MCF 10A (cell line): Measurements from ENCODE around the gene XCL1. TPM values are rescaled to one million over a fixed set of nuclear protein-coding genes. Genes with fewer than 3 reads are reported as not detected.
A peak's percentile ranks its signal among the peaks of the same experiment; 100 is the strongest.
"Not testable (repeated sequence)": the region's sequence is repeated elsewhere in the genome, so short reads cannot be mapped to it uniquely, and the experiment has no call there.

Source experiments
- BruUV-seq: library from RNA; stranded (reverse); fragments of 400-500 nt; replicated peaks from 2 replicates; lab custom pipeline; 2021; lab: Mats Ljungman, UMichigan
- CTCF ChIA-PET: fragments of 300-600 bp; sonication (Branson Sonifier 250); formaldehyde crosslinking; extraction: SDS; loops from one replicate; lab custom pipeline; 2021; ENCODE audit warnings: antibody characterized with exemption, inconsistent platforms; lab: Yijun Ruan, JAX
- POLR2A ChIA-PET: fragments of 300-600, 350-650 bp; sonication (Branson Sonifier 250); formaldehyde crosslinking; extraction: SDS; loops from one replicate; lab custom pipeline; 2020; ENCODE audit warnings: antibody characterized with exemption, inconsistent platforms; lab: Yijun Ruan, JAX
- DNase-seq: peaks from one replicate; pipeline ENCODE4 v3.0.0-alpha.2; 2018; ENCODE audit not compliant: unreplicated experiment
- H3K27ac Mint-ChIP-seq: one replicate; pipeline ENCODE4 v1.8.0; 2022; ENCODE audit warnings: mild to moderate bottlenecking, low read depth, mixed read lengths; ENCODE audit not compliant: unreplicated experiment
- H3K27me3 Mint-ChIP-seq: one replicate; pipeline ENCODE4 v1.8.0; 2022; ENCODE audit warnings: mixed read lengths; ENCODE audit not compliant: insufficient read depth, unreplicated experiment
- H3K36me3 Mint-ChIP-seq: one replicate; pipeline ENCODE4 v1.8.0; 2022; ENCODE audit warnings: mild to moderate bottlenecking, moderate library complexity, mixed read lengths; ENCODE audit not compliant: insufficient read depth, unreplicated experiment
- H3K4me1 Mint-ChIP-seq: one replicate; pipeline ENCODE4 v1.8.0; 2022; ENCODE audit warnings: mixed read lengths; ENCODE audit not compliant: insufficient read depth, unreplicated experiment
- H3K4me3 Mint-ChIP-seq: one replicate; pipeline ENCODE4 v1.8.0; 2022; ENCODE audit warnings: mild to moderate bottlenecking, moderate library complexity, mixed read lengths; ENCODE audit not compliant: unreplicated experiment
- H3K9me3 Mint-ChIP-seq: one replicate; pipeline ENCODE4 v1.8.0; 2022; ENCODE audit warnings: mixed read lengths; ENCODE audit not compliant: unreplicated experiment
- CTCF ChIP-seq: fragments of 200-600 bp; IDR thresholded peaks from one replicate; pipeline ENCODE4 v1.8.0; 2022; ENCODE audit warnings: antibody characterized with exemption, mild to moderate bottlenecking; ENCODE audit not compliant: unreplicated experiment
- intact Hi-C: fragments of 100-400 bp; cut with micrococcal nuclease; formaldehyde crosslinking; loops from 2 replicates; pipeline ENCODE4 v1.14.1; 2022
- total RNA-seq: library from RNA; stranded (reverse); gene quantifications from 2 replicates; pipeline ENCODE4 v1.2.3, GENCODE V29; 2022

The XCL1 gene
- total RNA-seq, 1 experiment from 2014 or later = not detected

- POLR2A ChIA-PET, H3K36me3 Mint-ChIP-seq, CTCF ChIA-PET, BruUV-seq, H3K9me3 Mint-ChIP-seq, intact Hi-C loops, H3K4me1 Mint-ChIP-seq, H3K27ac Mint-ChIP-seq, H3K27me3 Mint-ChIP-seq, DNase-seq, H3K4me3 Mint-ChIP-seq: not testable (repeated sequence)
Measured at GRCh38 chr1:168543840-168544498, 32.4 kb upstream of the XCL1 start, which contains the start of gene XCL2. XCL2 (minus strand) TSS chr1:168543997; CDS start chr1:168543964, 33 bp downstream.

- intact Hi-C loops = loop anchor here (5.0 kb wide), 1 partner anchor 801 kb away; no protein-coding TSS in a partner anchor
- H3K4me1 Mint-ChIP-seq, H3K4me3 Mint-ChIP-seq, H3K27ac Mint-ChIP-seq, BruUV-seq, H3K27me3 Mint-ChIP-seq, H3K9me3 Mint-ChIP-seq, H3K36me3 Mint-ChIP-seq, POLR2A ChIA-PET: not testable (repeated sequence)
- peak; percentile 45 for TF ChIP-seq CTCF
- CTCF ChIA-PET = interaction anchor here (0.7 to 2.1 kb wide), 5 partner anchors 11 to 592 kb away, joined by 3 to 6 read pairs (median 3); no protein-coding TSS in a partner anchor
- DNase-seq = peak; percentile 61
Measured at GRCh38 chr1:168545678-168546552, 30.5 kb upstream of the XCL1 start.

- H3K27ac Mint-ChIP-seq, DNase-seq, BruUV-seq, H3K9me3 Mint-ChIP-seq, H3K4me1 Mint-ChIP-seq, H3K27me3 Mint-ChIP-seq, POLR2A ChIA-PET, H3K4me3 Mint-ChIP-seq, H3K36me3 Mint-ChIP-seq: not testable (repeated sequence)
- intact Hi-C loops = loop anchor here (5.0 kb wide), 1 partner anchor 801 kb away; no protein-coding TSS in a partner anchor
- CTCF ChIA-PET = interaction anchor here (0.7 to 2.1 kb wide), 4 partner anchors 109 to 591 kb away, joined by 3 to 6 read pairs (median 3); no protein-coding TSS in a partner anchor
Measured at GRCh38 chr1:168546553-168546895, 29.9 kb upstream of the XCL1 start.

GRCh38 chr1:168550971-168551370 lies 25.4 kb upstream of the XCL1 start:
- DNase-seq = no peak
- intact Hi-C loops = no loop called here
- Mint-ChIP-seq H3K27me3 (no peaks in the 10 kb centered on the region), H3K4me1 (peaks cover 6% of the 10 kb centered on the region), H3K36me3 (no peaks in the 10 kb centered on the region), H3K9me3 (no peaks in the 10 kb centered on the region), H3K27ac (no peak overlapping the region), H3K4me3 (no peak overlapping the region)
- no peak for TF ChIP-seq CTCF
- no TSS peak for BruUV-seq
- POLR2A ChIA-PET = interaction anchor here (0.6 kb wide), 1 partner anchor 133 kb away, joined by 3 read pairs; no protein-coding TSS in a partner anchor
- CTCF ChIA-PET = interaction anchor here (0.7 to 2.4 kb wide), 4 partner anchors 15 to 209 kb away, joined by 4 to 8 read pairs (median 4); no protein-coding TSS in a partner anchor
